ENCODE results near the gene LNPK. TPM values are rescaled to one million over a fixed set of nuclear protein-coding genes. Genes with fewer than 3 reads are reported as not detected.

LNPK gene
- total RNA-seq, 1 donor from 2014 or later = 32.3 TPM

GRCh38 chr2:175874291-175874690 lies 127.8 kb downstream of the LNPK start:
- no peak overlapping the region for H3K4me3 ChIP-seq
- H3K27me3 ChIP-seq (ENCODE audit: low read depth) = no peaks in the 10 kb centered on the region
- no peaks in the 10 kb centered on the region for H3K36me3 ChIP-seq
- no peak for TF ChIP-seq CTCF (IDR thresholded peaks at IDR 0.05)
- H3K9me3 ChIP-seq = no peaks in the 10 kb centered on the region
- intact Hi-C loops (cut with DNase I) = no loop called here
- no peak overlapping the region for H3K27ac ChIP-seq
- ATAC-seq (no peak), DNase-seq (no peak)
- H3K4me1 ChIP-seq = no peaks in the 10 kb centered on the region

Other genes with a start within 250 kb of the LNPK start
- gene EVX2, start 81.7 kb upstream of the LNPK start, total RNA-seq = not detected
- not detected for gene HOXD13, start 90.5 kb upstream of the LNPK start, total RNA-seq
- not detected for gene HOXD12, start 97.5 kb upstream of the LNPK start, total RNA-seq
- gene HOXD11, start 105.0 kb upstream of the LNPK start, total RNA-seq = not detected
- not detected for gene HOXD10, start 114.5 kb upstream of the LNPK start, total RNA-seq
- gene HOXD9, start 120.5 kb upstream of the LNPK start, total RNA-seq = 0.86 TPM
- gene HOXD8, start 127.4 kb upstream of the LNPK start, total RNA-seq = 2.3 TPM
- 0.97 TPM for gene HOXD4, start 149.3 kb upstream of the LNPK start, total RNA-seq
- gene HOXD3, start 155.0 kb upstream of the LNPK start, total RNA-seq = 0.47 TPM
- gene HOXD1, start 186.4 kb upstream of the LNPK start, total RNA-seq = 3.4 TPM

Measured in lower lobe of right lung (tissue), 2 donors.